HCT116 (cell line): Measurements from ENCODE around the gene NOP14. TPM values are rescaled to one million over a fixed set of nuclear protein-coding genes. Genes with fewer than 3 reads are reported as not detected.

Experiments
- ATAC-seq: fragments of 200-7000 bp; cut with Tn5 transposase; 2 replicates; pipeline ENCODE4 v1.9.1; 2020; ENCODE audit warnings: mild to moderate bottlenecking, moderate library complexity
- BruUV-seq: library from RNA; stranded (reverse); fragments of 400-500 nt; replicated peaks from 2 replicates; lab custom pipeline; 2021; lab: Mats Ljungman, UMichigan
- CTCF ChIA-PET: fragments of 300-600 bp; sonication (Branson Sonifier 250); formaldehyde crosslinking; loops from one replicate; lab custom pipeline; 2021; ENCODE audit warnings: antibody characterized with exemption; lab: Charles Lee
- POLR2A ChIA-PET: fragments of 300-600, 350-600 bp; sonication (Branson Sonifier 250); formaldehyde crosslinking; loops from one replicate; lab custom pipeline; 2021; ENCODE audit warnings: antibody characterized with exemption; lab: Charles Lee
- RAD21 ChIA-PET, 2 experiments: fragments of 300-600 bp; sonication (Branson Sonifier 250); formaldehyde crosslinking; loops; one replicate each; lab custom pipeline; 2023; ENCODE audit warnings: low total read pairs in 2 of 2; ENCODE audit not compliant: uncharacterized antibody in 2 of 2, unreplicated experiment in 2 of 2, low non-redundant PET in 1 of 2; lab: Charles Lee
- DNase-seq: peaks from one replicate; pipeline ENCODE4 v3.0.0-alpha.2; 2010; ENCODE audit warnings: low read depth, low spot score
- H2AFZ ChIP-seq: fragments of 200-600 bp; shearing (Covaris generic), sonication (generic); 2 replicates; pipeline ENCODE4 v1.6.1; 2017; ENCODE audit warnings: low read depth, mixed run types, mixed read lengths, antibody characterized with exemption, low read length; ENCODE audit not compliant: poor library complexity, severe bottlenecking
- H3K27ac ChIP-seq: 2 replicates; pipeline ENCODE4 v1.5.1; 2012; ENCODE audit warnings: low read depth, low read length
- H3K27me3 ChIP-seq: fragments of 200-600 bp; sonication (generic); 2 replicates; pipeline ENCODE4 v1.6.1; 2016; ENCODE audit warnings: mixed run types, low read length, mixed read lengths; ENCODE audit not compliant: insufficient read depth
- H3K36me3 ChIP-seq, 2 experiments: fragments of 200-500 bp in 1 of 2; fragments of 200-600 bp in 1 of 2; sonication (Bioruptor generic) in 1 of 2; sonication (generic) in 1 of 2; 2 replicates each; pipeline versions ENCODE4 v1.5.1 to v1.6.1; 2014 to 2016; ENCODE audit warnings: low read length in 2 of 2, inconsistent platforms in 1 of 2, mixed read lengths in 1 of 2, mixed run types in 1 of 2; ENCODE audit not compliant: insufficient read depth in 2 of 2, control insufficient read depth in 1 of 2
- H3K4me1 ChIP-seq, 2 experiments: fragments of 200-600 bp in 1 of 2; sonication (generic) in 1 of 2; 2 replicates each; pipeline versions ENCODE4 v1.5.1 to v1.6.1; 2012 to 2017; ENCODE audit warnings: low read length in 2 of 2, inconsistent platforms in 1 of 2, mild to moderate bottlenecking in 1 of 2, mixed read lengths in 1 of 2, mixed run types in 1 of 2, moderate library complexity in 1 of 2; ENCODE audit not compliant: insufficient read depth in 2 of 2, control insufficient read depth in 1 of 2
- H3K4me2 ChIP-seq: fragments of 200-600 bp; sonication (generic); 2 replicates; pipeline ENCODE4 v1.6.1; 2017; ENCODE audit warnings: mixed run types, low read length, mixed read lengths
- H3K4me3 ChIP-seq, 2 experiments: fragments of 200-600 bp in 1 of 2; sonication (generic) in 1 of 2; replicated peaks in 1 of 2; 2 replicates each; pipeline ENCODE4 v1.5.1; 2011 to 2016; ENCODE audit warnings: low read length in 2 of 2, control low read depth in 1 of 2, low read depth in 1 of 2, mild to moderate bottlenecking in 1 of 2, mixed read lengths in 1 of 2, mixed run types in 1 of 2
- H3K79me2 ChIP-seq: fragments of 200-600 bp; sonication (generic); 2 replicates; pipeline ENCODE4 v1.6.1; 2017; ENCODE audit warnings: mild to moderate bottlenecking, mixed run types, low read length, moderate library complexity, mixed read lengths; ENCODE audit not compliant: insufficient read depth
- H3K9ac ChIP-seq: fragments of 200-600 bp; sonication (generic); 2 replicates; pipeline ENCODE4 v1.6.1; 2016; ENCODE audit warnings: low read length, mixed read lengths
- H3K9me2 ChIP-seq: fragments of 200-600 bp; sonication (generic), shearing (Covaris generic); 2 replicates; pipeline ENCODE4 v1.6.1; 2017; ENCODE audit warnings: mixed run types, mild to moderate bottlenecking, moderate library complexity; ENCODE audit not compliant: insufficient read depth
- H3K9me3 ChIP-seq, 2 experiments: fragments of 200-500 bp in 1 of 2; fragments of 200-600 bp in 1 of 2; sonication (Bioruptor generic) in 1 of 2; sonication (generic) in 1 of 2; 2 replicates each; pipeline ENCODE4 v1.6.1; 2014 to 2017; ENCODE audit warnings: low read length in 2 of 2, mixed read lengths in 2 of 2, inconsistent platforms in 1 of 2, low read depth in 1 of 2, mild to moderate bottlenecking in 1 of 2, mixed run types in 1 of 2, moderate library complexity in 1 of 2; ENCODE audit not compliant: control insufficient read depth in 1 of 2, insufficient read depth in 1 of 2
- H4K20me1 ChIP-seq: fragments of 200-600 bp; sonication (generic), shearing (Covaris generic); 2 replicates; pipeline ENCODE4 v1.6.1; 2017; ENCODE audit warnings: mixed run types, mild to moderate bottlenecking, moderate library complexity; ENCODE audit not compliant: insufficient read depth
- CBX3 ChIP-seq: IDR thresholded peaks from 2 replicates; pipeline ENCODE4 v1.6.1; 2012; ENCODE audit warnings: low read depth
- POLR2A ChIP-seq: IDR thresholded peaks from 2 replicates; pipeline ENCODE4 v1.7.0; 2011; ENCODE audit warnings: borderline replicate concordance; ENCODE audit not compliant: insufficient read depth, insufficient read length; ENCODE audit errors: extremely low read depth
- RAD21 ChIP-seq: IDR thresholded peaks from 2 replicates; pipeline ENCODE4 v1.6.1; 2012; ENCODE audit warnings: low read depth, mild to moderate bottlenecking
- REST ChIP-seq: IDR thresholded peaks from 2 replicates; pipeline ENCODE4 v1.6.1; 2012; ENCODE audit warnings: low read depth
- intact Hi-C: fragments of 100-400 bp; cut with micrococcal nuclease; formaldehyde crosslinking; loops from 2 replicates; pipeline ENCODE4 v1.10.0; 2022
- total RNA-seq: library from RNA; stranded (reverse); gene quantifications from one replicate; pipeline ENCODE4 v1.2.1, GENCODE V29; 2021; ENCODE audit not compliant: unreplicated experiment
- TF ChIP-seq, protein P1 (sequence below): IDR thresholded peaks from 2 replicates; pipeline ENCODE4 v1.6.1; 2012

NOP14 gene
- total RNA-seq, 1 experiment from 2014 or later, result 67.3 TPM

DNA sequence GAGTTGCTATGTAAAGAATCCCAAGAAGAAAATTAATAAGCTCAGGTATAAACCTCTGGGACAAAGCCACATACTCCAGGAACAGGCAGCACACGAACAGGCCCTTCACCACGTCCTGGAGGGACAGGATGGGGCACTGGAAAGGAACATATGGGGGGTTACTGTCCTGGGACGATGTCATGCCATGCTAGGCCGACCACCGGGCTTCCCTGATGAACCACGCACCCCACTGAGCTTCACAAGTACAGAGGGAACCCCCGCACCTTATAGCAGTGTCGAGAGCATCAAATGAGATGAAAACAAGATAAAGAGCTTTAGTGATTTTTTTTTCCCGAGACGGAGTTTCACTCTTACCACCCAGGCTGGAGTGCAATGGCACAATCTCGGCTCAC lies 19.1 kb downstream of the NOP14 start:
- peaks cover 67 to 92% of the 10 kb centered on the region in 2 experiments for H3K36me3 ChIP-seq
- 0 out of 4 replicates have a peak, but pooled peaks cover 0 to under 1% of the 10 kb centered on the region in 2 experiments for H3K4me1 ChIP-seq
- no peak for TF ChIP-seq RAD21
- TF ChIP-seq POLR2A, result no peak
- TF ChIP-seq CBX3, result no peak
- ChIA-PET CTCF (interaction anchor here (2.8 kb wide), 1 partner anchor 10 kb away, joined by 7 read pairs; no protein-coding TSS in a partner anchor), RAD21 (no interaction called here), POLR2A (interaction anchor here (0.9 kb wide), 1 partner anchor 8 kb away, joined by 3 read pairs; no protein-coding TSS in a partner anchor)
- no peaks in the 10 kb centered on the region for H3K27me3 ChIP-seq
- H3K4me3 ChIP-seq, result no peak overlapping the region
- no peak overlapping the region for H3K9ac ChIP-seq
- DNase-seq, result no peak
- peaks cover 4% of the 10 kb centered on the region; the same call in 1 of the 2 replicates for H4K20me1 ChIP-seq
- no peak overlapping the region for H3K27ac ChIP-seq
- ATAC-seq, result no peak
- H3K9me3 ChIP-seq, result no peaks in the 10 kb centered on the region
- no peaks in the 10 kb centered on the region for H3K9me2 ChIP-seq
- H3K4me2 ChIP-seq, result no peak overlapping the region
- intact Hi-C loops, result no loop called here
- H2AFZ ChIP-seq, result no peak overlapping the region
- H3K79me2 ChIP-seq, result peaks cover 48% of the 10 kb centered on the region
- no TSS peak for BruUV-seq

- no peak overlapping the region for H2AFZ ChIP-seq
- TF ChIP-seq RAD21 (no peak), REST (no peak)
- TF ChIP-seq, protein P1, sequence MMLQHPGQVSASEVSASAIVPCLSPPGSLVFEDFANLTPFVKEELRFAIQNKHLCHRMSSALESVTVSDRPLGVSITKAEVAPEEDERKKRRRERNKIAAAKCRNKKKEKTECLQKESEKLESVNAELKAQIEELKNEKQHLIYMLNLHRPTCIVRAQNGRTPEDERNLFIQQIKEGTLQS, result no peak
- no peak overlapping the region for H3K4me3 ChIP-seq
- ATAC-seq (no peak), DNase-seq (no peak)
- peaks cover 0 to 4% of the 10 kb centered on the region in 2 experiments; a peak in 1 of 4 replicates for H3K4me1 ChIP-seq
- H3K9me2 ChIP-seq, result no peaks in the 10 kb centered on the region
- no peaks in the 10 kb centered on the region; the same call in 1 of the 2 replicates for H4K20me1 ChIP-seq
- peaks cover 42% of the 10 kb centered on the region for H3K79me2 ChIP-seq
- no peaks in the 10 kb centered on the region for H3K9me3 ChIP-seq
- H3K9ac ChIP-seq, result no peak overlapping the region
- RAD21 ChIA-PET, result no interaction called here
- BruUV-seq, result no TSS peak
- no peak overlapping the region for H3K4me2 ChIP-seq
- POLR2A ChIA-PET, result interaction anchor here (0.9 kb wide), 1 partner anchor 8 kb away, joined by 3 read pairs; no protein-coding TSS in a partner anchor
- CTCF ChIA-PET, result interaction anchor here (2.8 kb wide), 1 partner anchor 11 kb away, joined by 7 read pairs; no protein-coding TSS in a partner anchor
- no peak overlapping the region; the same call in 1 of the 2 replicates for H3K27ac ChIP-seq
- intact Hi-C loops, result no loop called here
- no peaks in the 10 kb centered on the region for H3K27me3 ChIP-seq
- peaks cover 69 to 91% of the 10 kb centered on the region in 2 experiments for H3K36me3 ChIP-seq
Measured at GRCh38 chr4:2943364-2944090, 19.7 kb downstream of the NOP14 start.
